HFFc6 (cell line): Measurements from ENCODE around the gene CHAF1B. TPM values are rescaled to one million over a fixed set of nuclear protein-coding genes. Genes with fewer than 3 reads are reported as not detected.

Experiments used
- DNase-seq: peaks from one replicate; pipeline ENCODE4 v3.0.0-alpha.2; 2018
- H3K27ac Mint-ChIP-seq: 2 replicates; pipeline ENCODE4 v1.8.0; 2020; ENCODE audit warnings: mild to moderate bottlenecking, mixed read lengths
- H3K27me3 Mint-ChIP-seq: 2 replicates; pipeline ENCODE4 v1.8.0; 2021; ENCODE audit warnings: mild to moderate bottlenecking, moderate library complexity, mixed read lengths; ENCODE audit not compliant: insufficient read depth
- H3K36me3 Mint-ChIP-seq: 2 replicates; pipeline ENCODE4 v1.8.0; 2021; ENCODE audit warnings: low read depth, mixed read lengths
- H3K4me1 Mint-ChIP-seq: 2 replicates; pipeline ENCODE4 v1.8.0; 2020; ENCODE audit warnings: low read depth, mixed read lengths
- H3K4me3 Mint-ChIP-seq: 2 replicates; pipeline ENCODE4 v1.8.0; 2020; ENCODE audit warnings: mild to moderate bottlenecking, moderate library complexity, mixed read lengths
- H3K9me3 Mint-ChIP-seq: 2 replicates; pipeline ENCODE4 v1.8.0; 2020; ENCODE audit warnings: mild to moderate bottlenecking, mixed read lengths
- CTCF ChIP-seq: fragments of 200-600 bp; sonication (generic); IDR thresholded peaks from 2 replicates; pipeline ENCODE4 v1.5.0; 2021; ENCODE audit warnings: antibody characterized with exemption, mild to moderate bottlenecking
- total RNA-seq, 6 experiments: library from RNA; stranded (reverse); fragmentation: NEBNext Ultra II Directional; extraction: Animal tissue kit (Norgen Biotek cat#: 25700); gene quantifications; 2 replicates in 1 of 6; 3 replicates in 5 of 6; pipeline ENCODE4 v1.2.3, GENCODE V29; 2021

The CHAF1B gene
- total RNA-seq, 6 experiments from 2014 or later: 4.3 to 11.4 (median 10.5) TPM

- Mint-ChIP-seq H3K4me3 (peak overlapping the region; percentile 84), H3K27me3 (no peaks in the 10 kb centered on the region; the same call in 1 of the 2 replicates), H3K4me1 (peaks cover 36% of the 10 kb centered on the region), H3K27ac (peak overlapping the region; percentile 92), H3K36me3 (no peaks in the 10 kb centered on the region), H3K9me3 (no peaks in the 10 kb centered on the region)
- peak; percentile 99 for DNase-seq
- TF ChIP-seq CTCF: peak; percentile 59
These were observed 44.9 kb downstream of the CHAF1B start for GRCh38 chr21:36429947-36430546.

- DNase-seq: no peak
- H3K4me3 Mint-ChIP-seq: peak overlapping the region; percentile 84
These were observed 45.6 kb downstream of the CHAF1B start for GRCh38 chr21:36430841-36431240.

GRCh38 chr21:36431252-36431651 lies 46.1 kb downstream of the CHAF1B start:
- H3K4me3 Mint-ChIP-seq: no peak overlapping the region
- DNase-seq: no peak
- H3K27ac Mint-ChIP-seq: no peak overlapping the region
- no peaks in the 10 kb centered on the region for H3K36me3 Mint-ChIP-seq
- H3K9me3 Mint-ChIP-seq: no peaks in the 10 kb centered on the region
- no peak for TF ChIP-seq CTCF
- peaks cover 36% of the 10 kb centered on the region for H3K4me1 Mint-ChIP-seq
- H3K27me3 Mint-ChIP-seq: no peaks in the 10 kb centered on the region; the same call in 1 of the 2 replicates

More at GRCh38 chr21:36430841-36431240, 45.6 kb downstream of the CHAF1B start:
- H3K4me1 Mint-ChIP-seq: peaks cover 36% of the 10 kb centered on the region
- no peaks in the 10 kb centered on the region for H3K36me3 Mint-ChIP-seq
- no peak for TF ChIP-seq CTCF
- peak overlapping the region; percentile 92 for H3K27ac Mint-ChIP-seq
- no peaks in the 10 kb centered on the region; the same call in 1 of the 2 replicates for H3K27me3 Mint-ChIP-seq
- H3K9me3 Mint-ChIP-seq: no peaks in the 10 kb centered on the region

GRCh38 chr21:36433059-36433709 lies 48.0 kb downstream of the CHAF1B start:
- DNase-seq: no peak

GRCh38 chr21:36434144-36434543 lies 49.0 kb downstream of the CHAF1B start:
- no peak overlapping the region for H3K4me3 Mint-ChIP-seq
- no peak for TF ChIP-seq CTCF
- no peaks in the 10 kb centered on the region for H3K36me3 Mint-ChIP-seq
- no peak for DNase-seq
- no peaks in the 10 kb centered on the region; the same call in 1 of the 2 replicates for H3K9me3 Mint-ChIP-seq
- H3K27me3 Mint-ChIP-seq: no peaks in the 10 kb centered on the region; the same call in 1 of the 2 replicates
- peaks cover 47% of the 10 kb centered on the region for H3K4me1 Mint-ChIP-seq
- no peak overlapping the region for H3K27ac Mint-ChIP-seq

More at GRCh38 chr21:36433059-36433709, 48.0 kb downstream of the CHAF1B start:
- no peaks in the 10 kb centered on the region for H3K36me3 Mint-ChIP-seq
- H3K4me1 Mint-ChIP-seq: peaks cover 52% of the 10 kb centered on the region
- H3K4me3 Mint-ChIP-seq: no peak overlapping the region
- H3K27me3 Mint-ChIP-seq: no peaks in the 10 kb centered on the region; the same call in 1 of the 2 replicates
- H3K9me3 Mint-ChIP-seq: no peaks in the 10 kb centered on the region; the same call in 1 of the 2 replicates
- H3K27ac Mint-ChIP-seq: no peak overlapping the region
- TF ChIP-seq CTCF: no peak
